Activated CD8-positive, alpha-beta memory T cell treated with anti-CD3 and anti-CD28 coated beads, Interleukin-2, amount 50 U/mL, for 24 hours (primary cell): ENCODE results near the gene CASQ2.

Source experiments
- DNase-seq: peaks from one replicate; pipeline ENCODE4 v3.0.0-alpha.2; 2020; ENCODE audit errors: extremely low read depth

The CASQ2 gene

GRCh38 chr1:115665319-115666096, 103.0 kb downstream of the CASQ2 start:
- no peak for DNase-seq

GRCh38 chr1:115661157-115661556, 107.4 kb downstream of the CASQ2 start:
- no peak for DNase-seq

GRCh38 chr1:115660151-115660550, 108.4 kb downstream of the CASQ2 start:
- DNase-seq: no peak

GRCh38 chr1:115658646-115659045, 109.9 kb downstream of the CASQ2 start:
- no peak for DNase-seq

GRCh38 chr1:115656461-115657077, 111.9 kb downstream of the CASQ2 start:
- DNase-seq: no peak

- DNase-seq: no peak
Observed at GRCh38 chr1:115655916-115656315, 112.6 kb downstream of the CASQ2 start.

- no peak for DNase-seq
Observed at GRCh38 chr1:115655306-115655663, 113.2 kb downstream of the CASQ2 start.

- no peak for DNase-seq
Observed at GRCh38 chr1:115654663-115655305, 113.7 kb downstream of the CASQ2 start.

GRCh38 chr1:115654125-115654524, 114.4 kb downstream of the CASQ2 start:
- DNase-seq: no peak

GRCh38 chr1:115652236-115652788, 116.2 kb downstream of the CASQ2 start:
- DNase-seq: no peak

- no peak for DNase-seq
Observed at GRCh38 chr1:115651391-115651790, 117.1 kb downstream of the CASQ2 start.

- DNase-seq: no peak
Observed at GRCh38 chr1:115650961-115651360, 117.6 kb downstream of the CASQ2 start.
